Measurements from ENCODE around the gene HBEGF. TPM values are rescaled to one million over a fixed set of nuclear protein-coding genes. Genes with fewer than 3 reads are reported as not detected.

Gene HBEGF
- total RNA-seq, 4 donors from 2014 or later = 5.8 to 13.0 (median 12.6) TPM

- H3K27ac ChIP-seq = no peak overlapping the region
- H3K4me1 ChIP-seq = peaks cover 1 to 18% of the 10 kb centered on the region in 2 donors
- no peak overlapping the region for H3K4me3 ChIP-seq (replicated peaks in 1 of 3)
- no peaks in the 10 kb centered on the region for H3K9me3 ChIP-seq
- peaks cover under 1 to 17% of the 10 kb centered on the region in 2 donors for H3K36me3 ChIP-seq
- no peak for DNase-seq
- intact Hi-C loops (cut with DNase I) = no loop called here
- WGBS, 2 donors = 90 to 97% methylated on average over 2 of the region's 2 CpGs
- no peak for TF ChIP-seq POLR2A (IDR thresholded peaks at IDR 0.05)
- no peak for TF ChIP-seq CTCF (IDR thresholded peaks at IDR 0.05)
- H3K27me3 ChIP-seq = no peaks in the 10 kb centered on the region
Measured at GRCh38 chr5:140338908-140339307, 7.5 kb downstream of the HBEGF start.

- TF ChIP-seq POLR2A (IDR thresholded peaks at IDR 0.05) (no peak), CTCF (IDR thresholded peaks at IDR 0.05) (no peak)
- Histone ChIP-seq H3K4me3 (replicated peaks in 1 of 3) (no peak overlapping the region), H3K9me3 (no peaks in the 10 kb centered on the region), H3K27me3 (no peaks in the 10 kb centered on the region), H3K4me1 (peaks cover 0 to 15% of the 10 kb centered on the region in 2 donors), H3K27ac (no peak overlapping the region), H3K36me3 (peaks cover 7 to 20% of the 10 kb centered on the region in 2 donors)
- WGBS, 2 donors = 79 to 87% methylated on average over 3 of the region's 3 CpGs
- no peak for DNase-seq
- intact Hi-C loops (cut with DNase I) = no loop called here
Measured at GRCh38 chr5:140338336-140338735, 8.1 kb downstream of the HBEGF start.

- Histone ChIP-seq H3K4me1 (peaks cover 0 to 11% of the 10 kb centered on the region in 2 donors), H3K27ac (no peak overlapping the region), H3K36me3 (peaks cover 9 to 25% of the 10 kb centered on the region in 2 donors), H3K9me3 (no peaks in the 10 kb centered on the region), H3K27me3 (no peaks in the 10 kb centered on the region), H3K4me3 (replicated peaks in 1 of 3) (no peak overlapping the region)
- 88 to 100% methylated on average over 1 of the region's 1 CpG for WGBS, 2 donors
- no peak for DNase-seq
- TF ChIP-seq CTCF (IDR thresholded peaks at IDR 0.05) (no peak), POLR2A (IDR thresholded peaks at IDR 0.05) (no peak)
- intact Hi-C loops (cut with DNase I) = no loop called here
Measured at GRCh38 chr5:140337880-140338279, 8.5 kb downstream of the HBEGF start.

- Histone ChIP-seq H3K27ac (peak overlapping the region in 2 of 3 donors; percentile 20 to 24), H3K27me3 (no peaks in the 10 kb centered on the region), H3K4me3 (replicated peaks in 1 of 3) (no peak overlapping the region), H3K9me3 (no peaks in the 10 kb centered on the region), H3K36me3 (peaks cover 9 to 23% of the 10 kb centered on the region in 2 donors), H3K4me1 (peaks cover 0 to 5% of the 10 kb centered on the region in 2 donors)
- TF ChIP-seq POLR2A (IDR thresholded peaks at IDR 0.05) = no peak
- no peak for TF ChIP-seq CTCF (IDR thresholded peaks at IDR 0.05)
- WGBS, 2 donors = 62 to 68% methylated on average over 5 of the region's 5 CpGs
- intact Hi-C loops (cut with DNase I) = no loop called here
- no peak for DNase-seq
Measured at GRCh38 chr5:140336388-140336787, 10.0 kb downstream of the HBEGF start.

GRCh38 chr5:140331638-140332037 lies 14.8 kb downstream of the HBEGF start:
- TF ChIP-seq CTCF (IDR thresholded peaks at IDR 0.05) = no peak
- no peak for TF ChIP-seq POLR2A (IDR thresholded peaks at IDR 0.05)
- intact Hi-C loops (cut with DNase I) = no loop called here
- peaks cover 9 to 23% of the 10 kb centered on the region in 2 donors for H3K36me3 ChIP-seq
- DNase-seq = no peak
- no peak overlapping the region for H3K4me3 ChIP-seq (replicated peaks in 1 of 3)
- no peak overlapping the region for H3K27ac ChIP-seq
- H3K4me1 ChIP-seq = peaks cover 6 to 14% of the 10 kb centered on the region in 2 donors
- H3K9me3 ChIP-seq = no peaks in the 10 kb centered on the region
- 53 to 63% methylated on average over 1 of the region's 1 CpG for WGBS, 2 donors
- no peaks in the 10 kb centered on the region for H3K27me3 ChIP-seq

All from thyroid gland (tissue), 4 donors.